Neuronal stem cell (in vitro differentiated cells): Measurements from ENCODE around the gene CLEC16A.

Experiments
- DNase-seq: peaks from one replicate; pipeline ENCODE4 v3.0.0-alpha.2; 2013; ENCODE audit warnings: low spot score
- H2AFZ ChIP-seq: one replicate; pipeline ENCODE4 v1.6.1; 2013; ENCODE audit warnings: mild to moderate bottlenecking, low read length, inconsistent platforms
- H2AK5ac ChIP-seq: 2 replicates; pipeline ENCODE4 v1.6.1; 2013; ENCODE audit warnings: low read depth, mild to moderate bottlenecking, inconsistent platforms, low read length, moderate library complexity, mixed read lengths
- H2BK120ac ChIP-seq: 2 replicates; pipeline ENCODE4 v1.6.1; 2013; ENCODE audit warnings: low read depth, mild to moderate bottlenecking, inconsistent platforms, low read length, moderate library complexity, mixed read lengths
- H2BK12ac ChIP-seq: one replicate; pipeline ENCODE4 v1.6.1; 2013; ENCODE audit warnings: low read length, inconsistent platforms
- H2BK15ac ChIP-seq: 2 replicates; pipeline ENCODE4 v1.6.1; 2013; ENCODE audit warnings: mild to moderate bottlenecking, low read length, inconsistent platforms, mixed read lengths
- H2BK5ac ChIP-seq: one replicate; pipeline ENCODE4 v1.6.1; 2013; ENCODE audit warnings: inconsistent platforms, mild to moderate bottlenecking, low read length, moderate library complexity
- H3K14ac ChIP-seq: one replicate; pipeline ENCODE4 v1.6.1; 2013; ENCODE audit warnings: low read length, inconsistent platforms
- H3K18ac ChIP-seq: 2 replicates; pipeline ENCODE4 v1.6.1; 2013; ENCODE audit warnings: low read length, inconsistent platforms
- H3K23ac ChIP-seq: 2 replicates; pipeline ENCODE4 v1.6.1; 2013; ENCODE audit warnings: low read depth, mild to moderate bottlenecking, mixed read lengths, low read length, inconsistent platforms; ENCODE audit not compliant: poor library complexity
- H3K27ac ChIP-seq: replicated peaks from 3 replicates; pipeline ENCODE4 v1.5.1; 2013; ENCODE audit warnings: low read length, inconsistent platforms
- H3K27me3 ChIP-seq, 3 experiments: 2 replicates each; pipeline ENCODE4 v1.6.1; 2013; ENCODE audit warnings: low read length in 3 of 3, mild to moderate bottlenecking in 2 of 3, inconsistent platforms in 1 of 3, low read depth in 1 of 3, mixed read lengths in 1 of 3, moderate library complexity in 1 of 3; ENCODE audit not compliant: control insufficient read depth in 3 of 3, insufficient read depth in 3 of 3
- H3K36me3 ChIP-seq, 2 donors: replicated peaks in 1 of 2; 2 replicates each; pipeline ENCODE4 v1.6.1; 2013; ENCODE audit warnings: low read length in 2 of 2; ENCODE audit not compliant: control insufficient read depth in 2 of 2, insufficient read depth in 2 of 2
- H3K4ac ChIP-seq: 2 replicates; pipeline ENCODE4 v1.6.1; 2013; ENCODE audit warnings: inconsistent platforms, mild to moderate bottlenecking, low read length, moderate library complexity
- H3K4me1 ChIP-seq, 2 donors: 1 replicate in 1 of 2; 2 replicates in 1 of 2; pipeline ENCODE4 v1.6.1; 2013; ENCODE audit warnings: low read length in 2 of 2, low read depth in 1 of 2; ENCODE audit not compliant: control insufficient read depth in 2 of 2, insufficient read depth in 1 of 2
- H3K4me2 ChIP-seq: one replicate; pipeline ENCODE4 v1.6.1; 2013; ENCODE audit warnings: mild to moderate bottlenecking, low read length, inconsistent platforms; ENCODE audit not compliant: insufficient read depth, poor library complexity, severe bottlenecking
- H3K4me3 ChIP-seq, 2 donors: 2 replicates each; pipeline ENCODE4 v1.5.1; 2013; ENCODE audit warnings: low read length in 2 of 2, mild to moderate bottlenecking in 2 of 2, inconsistent platforms in 1 of 2, moderate library complexity in 1 of 2
- H3K79me1 ChIP-seq: one replicate; pipeline ENCODE4 v1.6.1; 2013; ENCODE audit warnings: low read depth, mild to moderate bottlenecking, inconsistent platforms, low read length, moderate library complexity
- H3K9ac ChIP-seq: one replicate; pipeline ENCODE4 v1.6.1; 2013; ENCODE audit warnings: mild to moderate bottlenecking, low read depth, low read length, inconsistent platforms; ENCODE audit not compliant: poor library complexity
- H3K9me3 ChIP-seq, 2 donors: replicated peaks in 1 of 2; 2 replicates each; pipeline versions ENCODE3 to v1.6.1; 2013; ENCODE audit warnings: low read length in 2 of 2, mild to moderate bottlenecking in 2 of 2, inconsistent platforms in 1 of 2, low read depth in 1 of 2, mixed read lengths in 1 of 2, moderate library complexity in 1 of 2; ENCODE audit not compliant: control insufficient read depth in 2 of 2, insufficient read depth in 1 of 2
- H4K8ac ChIP-seq: one replicate; pipeline ENCODE4 v1.6.1; 2013; ENCODE audit warnings: low read depth, mild to moderate bottlenecking, inconsistent platforms, low read length, moderate library complexity
- H4K91ac ChIP-seq: one replicate; pipeline ENCODE4 v1.6.1; 2013; ENCODE audit warnings: low read length, low read depth, mild to moderate bottlenecking, inconsistent platforms; ENCODE audit not compliant: poor library complexity
- WGBS, 2 donors: extraction: QIAGEN DNeasy Blood & Tissue Kit; methylation state at CpG; one replicate each; pipeline ENCODE4 v1.1.7; 2013; ENCODE audit warnings: missing lambda C conversion rate in 2 of 2, mixed read lengths in 1 of 2; ENCODE audit not compliant: insufficient read length in 2 of 2, insufficient replicate concordance in 1 of 2; ENCODE audit errors: extremely low coverage in 2 of 2; 5-methylcytosine and 5-hydroxymethylcytosine counted together

Gene CLEC16A

DNA sequence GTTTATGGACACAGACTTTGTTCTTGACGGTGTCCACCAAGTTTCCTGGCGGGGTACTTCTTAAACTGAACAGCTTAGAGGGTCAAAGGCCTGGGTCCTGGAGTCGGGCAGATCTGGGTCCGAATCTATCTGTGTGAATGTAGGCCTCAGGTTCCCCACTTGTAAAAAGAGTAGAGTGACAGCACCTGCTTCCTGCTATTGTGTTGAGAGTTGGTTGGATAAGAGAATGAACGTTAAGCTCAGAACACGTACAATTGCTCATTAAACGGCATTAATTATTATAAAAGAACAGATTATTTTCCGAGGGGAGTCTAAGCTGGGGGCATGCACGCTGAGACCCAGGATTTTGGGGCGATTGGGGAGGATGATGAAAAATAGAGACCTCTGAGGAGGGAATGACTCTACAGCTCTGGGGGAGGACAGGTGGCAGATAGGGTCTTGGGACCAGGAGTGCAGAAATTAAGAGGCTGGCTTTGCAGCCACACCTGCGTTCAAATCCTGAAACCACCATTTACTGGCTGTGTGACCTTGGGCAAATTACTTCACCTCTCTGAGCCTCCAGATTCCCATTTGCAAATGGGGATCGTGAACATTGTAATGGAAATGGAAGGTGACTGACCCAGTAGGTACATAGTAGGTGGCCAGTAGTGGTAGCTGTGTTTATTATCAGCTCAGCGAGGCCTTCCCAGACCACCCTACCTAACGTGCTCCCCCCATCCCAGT lies 862 bp downstream of the CLEC16A start:
- DNase-seq, result no peak
- Histone ChIP-seq H2BK5ac (peak overlapping the region; percentile 21), H2BK12ac (no peak overlapping the region), H4K91ac (no peak overlapping the region), H2AFZ (peak overlapping the region; percentile 92), H3K9ac (peak overlapping the region; percentile 86), H3K4me2 (peak overlapping the region; percentile 66), H2AK5ac (no peak overlapping the region), H3K36me3 (peaks cover 0 to 4% of the 10 kb centered on the region in 2 donors), H3K79me1 (peaks cover 4% of the 10 kb centered on the region), H3K4me1 (peaks cover 19 to 32% of the 10 kb centered on the region in 2 donors), H3K27me3 (peaks cover 0 to 3% (median 0%) of the 10 kb centered on the region in 3 experiments), H4K8ac (no peak overlapping the region), H3K4me3 (peak overlapping the region; percentile 72 to 97), H3K9me3 (no peaks in the 10 kb centered on the region), H3K23ac (no peak overlapping the region), H3K14ac (no peak overlapping the region), H3K4ac (no peak overlapping the region), H2BK120ac (no peak overlapping the region), H3K18ac (no peak overlapping the region), H3K27ac (no peak overlapping the region), H2BK15ac (no peak overlapping the region)
- no CpG with 5 or more reads among the region's 14 CpGs for WGBS, 2 donors

DNA sequence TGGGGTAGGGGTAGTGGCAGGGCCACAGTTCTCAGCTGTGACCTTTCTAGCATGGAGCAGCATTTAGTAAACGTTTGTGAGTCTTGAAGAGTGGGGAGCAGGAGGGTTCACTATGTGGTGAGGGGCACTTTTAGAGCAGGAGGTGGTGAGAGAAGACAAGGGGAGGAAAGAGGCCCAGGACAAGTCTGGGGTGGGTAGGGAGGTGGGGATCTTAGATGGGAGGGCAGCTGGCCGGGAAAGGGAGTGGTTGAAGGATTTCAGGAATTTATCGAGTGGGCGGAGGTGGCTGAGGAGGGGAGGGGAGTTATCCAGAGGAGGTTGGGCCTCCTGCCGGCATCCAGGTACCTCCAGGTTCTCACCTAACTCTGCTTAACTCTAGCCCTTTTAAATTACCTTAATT lies 1.9 kb downstream of the CLEC16A start:
- Histone ChIP-seq H3K9ac (no peak overlapping the region), H2BK5ac (no peak overlapping the region), H3K18ac (no peak overlapping the region), H3K4ac (no peak overlapping the region), H3K36me3 (no peaks in the 10 kb centered on the region), H3K27ac (no peak overlapping the region), H3K4me3 (no peak overlapping the region), H3K14ac (no peak overlapping the region), H2BK12ac (no peak overlapping the region), H3K79me1 (no peaks in the 10 kb centered on the region), H3K23ac (no peak overlapping the region), H2BK15ac (no peak overlapping the region), H3K27me3 (peaks cover 0 to 2% (median 0%) of the 10 kb centered on the region in 3 experiments), H2AK5ac (no peak overlapping the region), H3K4me1 (peaks cover 8 to 22% of the 10 kb centered on the region in 2 donors), H3K4me2 (no peak overlapping the region), H4K8ac (no peak overlapping the region), H2BK120ac (no peak overlapping the region), H2AFZ (no peak overlapping the region), H3K9me3 (no peaks in the 10 kb centered on the region), H4K91ac (no peak overlapping the region)
- DNase-seq, result no peak
- no CpG with 5 or more reads among the region's 5 CpGs for WGBS, 2 donors

DNA sequence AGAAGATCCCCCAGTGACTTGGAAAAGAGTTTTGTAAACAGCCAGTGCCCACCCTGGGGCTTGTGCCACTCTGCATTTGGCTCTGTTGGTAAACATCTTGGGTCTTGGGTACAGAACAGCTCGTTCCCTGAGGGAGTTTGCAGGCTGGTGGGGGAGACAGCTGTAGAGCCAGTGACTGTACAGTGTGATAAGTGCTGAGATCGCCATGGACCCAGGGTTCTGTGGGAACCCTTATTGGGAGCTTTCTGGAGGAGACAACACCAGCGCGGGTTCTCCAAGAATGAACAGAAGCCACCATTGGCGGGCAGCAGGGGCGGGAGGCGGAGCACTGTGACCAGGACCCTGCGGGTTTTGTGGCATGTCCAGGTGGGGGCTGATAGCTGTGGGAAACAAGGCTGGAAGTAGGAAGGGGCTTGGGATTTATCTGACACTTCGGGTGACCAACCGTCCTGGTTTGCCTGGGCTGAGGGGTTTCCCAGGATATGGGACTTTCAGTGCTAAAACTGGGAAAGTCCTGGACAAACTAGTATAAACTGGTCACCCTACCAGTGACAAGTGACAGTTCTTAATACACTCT lies 2.9 kb downstream of the CLEC16A start:
- H2BK15ac ChIP-seq, result no peak overlapping the region
- H2BK12ac ChIP-seq, result no peak overlapping the region
- no peak overlapping the region for H4K8ac ChIP-seq
- no peak overlapping the region for H3K4me3 ChIP-seq
- H3K79me1 ChIP-seq, result no peaks in the 10 kb centered on the region
- H3K36me3 ChIP-seq, result no peaks in the 10 kb centered on the region
- WGBS, 2 donors, result no CpG with 5 or more reads among the region's 10 CpGs
- no peak overlapping the region for H3K9ac ChIP-seq
- H2BK5ac ChIP-seq, result no peak overlapping the region
- H3K27me3 ChIP-seq, result no peaks in the 10 kb centered on the region
- no peak overlapping the region for H3K4me2 ChIP-seq
- H3K9me3 ChIP-seq, result no peaks in the 10 kb centered on the region
- no peak for DNase-seq
- H3K4ac ChIP-seq, result no peak overlapping the region
- H2AFZ ChIP-seq, result no peak overlapping the region
- H4K91ac ChIP-seq, result no peak overlapping the region
- H2AK5ac ChIP-seq, result no peak overlapping the region
- H3K27ac ChIP-seq, result no peak overlapping the region
- peaks cover 8 to 22% of the 10 kb centered on the region in 2 donors for H3K4me1 ChIP-seq
- H3K14ac ChIP-seq, result no peak overlapping the region
- H2BK120ac ChIP-seq, result no peak overlapping the region
- peak overlapping the region; percentile 16 for H3K18ac ChIP-seq
- no peak overlapping the region for H3K23ac ChIP-seq

DNA sequence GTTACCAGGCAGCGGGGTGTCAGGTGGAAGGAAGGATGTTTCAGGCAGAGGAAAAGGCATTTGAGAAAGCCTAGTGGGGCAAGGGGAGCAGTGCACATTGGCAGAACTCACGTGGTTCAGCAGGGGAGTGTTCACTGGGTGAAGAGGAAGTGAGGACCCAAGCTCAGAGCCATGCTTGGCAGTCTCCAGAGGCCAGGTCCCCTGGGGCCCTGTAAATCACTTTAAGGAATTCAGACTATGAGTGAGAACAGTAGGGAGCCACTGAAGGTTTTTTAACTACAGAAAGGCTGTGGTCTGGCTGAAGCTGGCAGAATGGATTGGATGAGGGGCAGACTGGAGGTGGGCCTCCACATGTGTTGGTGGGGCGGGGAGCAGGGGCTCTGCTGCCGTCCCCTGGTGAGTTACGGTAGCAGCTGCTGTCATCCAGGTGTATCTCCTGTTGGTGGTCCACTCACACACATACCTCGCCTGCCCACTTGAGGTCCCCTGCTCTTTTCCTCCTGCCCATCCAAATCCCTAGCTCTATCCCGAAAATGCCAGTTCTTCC lies 5.1 kb downstream of the CLEC16A start:
- no peak for DNase-seq
- Histone ChIP-seq H3K36me3 (no peaks in the 10 kb centered on the region), H3K9ac (no peak overlapping the region), H4K91ac (no peak overlapping the region), H3K4me1 (peaks cover 6 to 20% of the 10 kb centered on the region in 2 donors), H2AK5ac (no peak overlapping the region), H2BK12ac (no peak overlapping the region), H3K27ac (no peak overlapping the region), H3K27me3 (no peaks in the 10 kb centered on the region), H2AFZ (no peak overlapping the region), H3K79me1 (no peaks in the 10 kb centered on the region), H3K4me2 (no peak overlapping the region), H2BK15ac (no peak overlapping the region), H3K4me3 (no peak overlapping the region), H3K9me3 (no peaks in the 10 kb centered on the region), H2BK120ac (no peak overlapping the region), H3K14ac (no peak overlapping the region), H3K23ac (no peak overlapping the region), H4K8ac (no peak overlapping the region), H3K4ac (no peak overlapping the region), H3K18ac (peak overlapping the region; percentile 17), H2BK5ac (no peak overlapping the region)
- WGBS, 2 donors, result no CpG with 5 or more reads among the region's 7 CpGs
